IPS-11a (cell line): ENCODE measurements around the gene RBM42.
"Not testable (repeated sequence)": the region's sequence is repeated elsewhere in the genome, so short reads cannot be mapped to it uniquely, and the experiment has no call there.

Experiments
- H3K4me3 ChIP-seq: one replicate; pipeline ENCODE4 v1.5.1; 2013; ENCODE audit warnings: low read depth, low read length, control low read depth

Gene RBM42

DNA sequence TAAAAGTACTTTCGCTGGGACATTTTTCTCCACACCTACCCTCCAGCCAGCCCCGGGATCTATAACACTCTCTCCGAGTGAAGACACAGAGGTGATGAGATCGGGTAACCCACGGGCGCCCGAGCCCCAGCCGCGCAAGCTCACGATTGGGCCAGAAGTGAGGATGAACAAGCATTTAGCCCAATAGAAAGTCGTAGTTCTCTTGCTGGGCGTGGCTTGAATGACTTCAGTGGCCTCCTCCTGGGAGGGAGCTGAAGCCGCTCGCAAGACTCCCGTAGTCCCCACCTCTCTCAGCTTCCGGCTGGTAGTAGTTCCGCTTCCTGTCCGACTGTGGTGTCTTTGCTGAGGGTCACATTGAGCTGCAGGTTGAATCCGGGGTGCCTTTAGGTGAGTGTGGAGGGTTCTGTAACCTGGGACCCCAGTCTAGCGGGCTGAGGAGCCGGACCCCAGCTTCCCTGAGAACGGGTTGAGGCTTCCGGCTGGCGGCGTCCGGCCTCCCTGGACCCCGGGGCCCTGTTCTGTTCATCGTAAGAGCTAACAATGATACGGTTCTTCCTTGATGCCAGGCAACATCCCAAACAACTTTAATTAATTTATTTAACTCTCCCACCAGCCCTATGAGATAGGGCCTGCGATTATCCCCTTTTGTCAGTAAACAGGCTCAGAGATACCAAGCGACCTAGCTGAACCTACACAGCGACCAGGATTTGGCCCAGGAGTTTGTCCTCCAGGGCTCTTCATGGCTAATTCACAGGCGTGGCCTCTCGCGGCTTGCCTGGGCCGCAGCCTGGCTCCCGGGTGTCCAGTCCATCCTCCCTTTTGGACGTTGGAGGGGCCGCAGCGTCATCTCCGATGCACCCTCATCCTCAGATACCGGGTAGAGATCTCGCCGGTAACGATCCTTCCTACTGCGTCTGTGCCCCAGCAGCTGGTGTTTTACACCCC, 19.5 kb downstream of the RBM42 start, which contains the start of gene COX6B1:
Gene COX6B1 (plus strand): TSS at position 307 of the 945 bp plus-strand sequence. CDS start 2,921 bp downstream, outside the sequence.
- H3K4me3 ChIP-seq, result peak within 1 kb of the TSS; percentile 90

DNA sequence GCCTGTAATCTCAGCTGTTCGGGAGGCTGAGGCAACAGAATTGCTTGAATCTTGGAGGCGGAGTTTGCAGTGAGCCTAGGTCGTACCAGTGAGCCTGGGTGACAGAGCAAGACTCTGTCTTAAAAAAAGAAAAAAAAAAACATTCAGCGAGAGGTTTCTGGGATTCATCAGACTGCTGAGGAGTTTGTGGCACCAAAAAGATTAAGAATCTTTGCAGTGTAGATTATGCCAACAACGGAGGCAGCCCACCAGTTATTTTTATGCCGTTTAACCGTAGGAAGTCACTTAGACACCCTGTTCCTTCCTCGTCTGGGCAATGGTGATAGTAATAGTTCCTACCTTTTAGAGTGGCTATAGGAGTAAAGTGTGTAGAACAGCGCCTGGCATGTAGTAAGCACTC, 21.7 kb downstream of the RBM42 start:
- no peak overlapping the region for H3K4me3 ChIP-seq

DNA sequence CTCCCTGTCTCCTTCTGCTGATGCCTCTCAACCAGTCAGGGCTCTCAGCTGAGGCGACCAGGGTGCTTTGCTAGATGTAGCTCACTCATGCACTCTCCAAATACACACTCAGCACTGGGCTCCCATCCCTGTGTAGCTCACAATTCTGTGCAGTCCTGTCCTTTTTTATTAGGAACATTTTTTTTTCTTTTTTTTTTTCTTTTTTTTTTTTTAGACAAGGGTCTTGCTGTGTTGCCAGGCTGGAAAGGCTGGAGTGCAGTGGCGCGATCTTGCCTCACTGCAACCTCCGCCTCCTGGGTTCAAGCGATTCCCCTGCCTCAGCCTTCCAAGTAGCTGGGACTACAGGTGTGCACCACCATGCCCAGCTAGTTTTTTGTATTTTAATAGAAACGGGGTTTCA, 26.0 kb downstream of the RBM42 start:
- H3K4me3 ChIP-seq, result not testable (repeated sequence)

DNA sequence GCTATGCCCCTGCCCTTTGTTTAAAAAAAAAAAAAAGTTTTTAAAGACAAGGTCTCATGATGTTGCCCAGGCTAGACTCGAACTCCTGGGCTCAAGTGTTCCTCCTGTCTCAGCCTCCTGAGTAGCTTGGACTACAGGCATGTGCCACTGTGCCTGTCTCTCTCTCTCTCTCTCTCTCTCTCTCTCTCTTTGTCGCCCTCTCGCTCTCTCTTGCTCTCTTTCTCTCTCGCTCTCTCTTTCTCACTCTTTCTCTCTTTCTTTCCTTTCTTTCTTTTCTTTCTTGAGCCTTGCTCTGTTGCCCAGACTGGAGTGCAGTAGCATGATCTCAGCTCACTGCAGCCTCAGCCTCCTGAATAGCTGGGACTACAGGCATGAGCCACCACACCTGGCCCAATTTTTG, 26.8 kb downstream of the RBM42 start:
- H3K4me3 ChIP-seq, result no peak overlapping the region

DNA sequence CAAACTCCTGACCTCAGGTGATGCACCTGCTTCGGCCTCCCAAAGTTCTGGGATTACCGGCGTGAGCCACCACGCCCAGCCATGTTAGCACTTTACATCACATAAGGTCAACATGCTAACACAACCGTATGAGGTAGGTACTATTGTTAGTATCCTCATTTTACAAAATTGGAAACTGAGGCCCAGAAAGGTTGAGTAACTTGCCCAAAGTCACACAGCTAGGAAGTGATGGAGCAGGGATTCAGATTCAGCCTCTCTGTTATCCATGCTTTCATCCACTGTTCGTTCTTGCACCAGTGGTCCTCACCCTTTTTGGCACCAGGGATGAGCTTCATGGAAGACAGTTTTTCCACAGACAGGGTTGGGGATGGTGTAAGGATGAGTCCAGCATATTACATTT, 27.9 kb downstream of the RBM42 start:
- no peak overlapping the region for H3K4me3 ChIP-seq

DNA sequence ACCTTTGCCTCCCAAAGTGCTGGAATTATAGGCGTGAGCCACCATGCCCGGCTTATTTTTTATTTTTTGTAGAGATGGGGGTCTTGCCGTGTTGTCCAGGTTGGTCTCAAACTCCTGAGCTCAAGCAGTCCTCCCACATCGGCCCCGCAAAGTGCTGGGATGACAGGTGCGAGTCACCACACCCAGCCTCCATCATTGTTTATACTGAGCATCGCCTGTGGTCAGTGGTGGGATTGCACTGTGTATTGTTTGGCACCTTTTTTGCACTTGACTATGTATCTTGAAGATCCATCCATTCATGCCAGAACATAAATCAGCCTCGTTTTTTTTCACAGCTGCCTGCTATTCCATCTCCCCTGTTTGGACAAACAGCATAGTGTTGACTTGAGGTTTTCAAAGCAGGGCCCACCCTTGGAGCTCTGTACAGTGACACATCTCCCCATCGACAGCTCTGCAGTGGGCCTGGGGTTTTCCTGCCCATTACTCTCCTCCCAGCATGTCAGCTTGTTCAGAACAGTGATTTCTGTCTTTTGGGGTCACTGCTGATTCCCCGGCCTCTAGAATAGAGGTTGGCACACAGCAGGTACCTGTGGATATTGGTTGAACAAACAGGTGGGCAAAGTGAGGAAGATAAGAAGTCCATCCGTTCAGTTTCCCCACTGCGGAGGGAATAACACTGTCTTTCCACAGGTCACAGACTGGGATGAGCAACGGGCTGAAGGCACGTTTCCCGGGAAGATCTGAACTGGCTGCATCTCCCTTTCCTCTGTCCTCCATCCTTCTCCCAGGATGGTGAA, 29.3 kb downstream of the RBM42 start:
- H3K4me3 ChIP-seq, result no peak overlapping the region

DNA sequence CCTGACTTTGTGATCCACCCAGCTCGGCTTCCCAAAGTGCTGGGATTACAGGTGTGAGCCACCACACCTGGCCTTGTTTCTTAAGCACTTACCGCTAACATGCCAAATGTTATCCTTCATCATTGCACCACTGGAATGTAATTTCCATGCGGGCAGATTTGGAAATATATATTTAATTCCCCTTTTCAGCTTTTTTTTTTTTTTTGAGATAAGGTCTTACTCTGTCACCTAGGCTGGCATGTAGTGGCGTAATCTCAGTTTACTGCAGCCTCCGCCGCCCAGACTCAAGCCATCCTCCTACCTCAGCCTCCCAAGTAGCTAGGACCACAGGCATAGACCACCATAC, 33.1 kb downstream of the RBM42 start:
- H3K4me3 ChIP-seq, result no peak overlapping the region

DNA sequence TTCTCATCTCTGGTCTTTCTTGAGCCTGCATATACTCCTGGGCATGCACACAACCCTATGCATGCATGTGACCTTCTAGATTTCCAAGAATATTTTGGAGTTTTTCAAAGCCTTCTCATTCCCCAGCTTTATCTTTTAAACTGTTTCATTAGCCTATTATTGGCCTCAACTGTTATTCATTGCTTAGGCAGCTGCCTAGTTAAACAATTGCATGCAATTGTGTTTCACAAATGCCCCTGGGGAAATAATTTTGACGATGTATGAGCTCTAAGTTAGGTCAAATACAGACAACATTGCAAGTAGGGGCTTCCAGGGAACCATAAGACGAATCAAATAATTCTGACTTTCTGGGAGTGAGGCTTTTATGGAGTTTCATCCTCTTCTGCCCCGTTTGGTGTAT, 35.1 kb downstream of the RBM42 start:
- H3K4me3 ChIP-seq, result no peak overlapping the region

DNA sequence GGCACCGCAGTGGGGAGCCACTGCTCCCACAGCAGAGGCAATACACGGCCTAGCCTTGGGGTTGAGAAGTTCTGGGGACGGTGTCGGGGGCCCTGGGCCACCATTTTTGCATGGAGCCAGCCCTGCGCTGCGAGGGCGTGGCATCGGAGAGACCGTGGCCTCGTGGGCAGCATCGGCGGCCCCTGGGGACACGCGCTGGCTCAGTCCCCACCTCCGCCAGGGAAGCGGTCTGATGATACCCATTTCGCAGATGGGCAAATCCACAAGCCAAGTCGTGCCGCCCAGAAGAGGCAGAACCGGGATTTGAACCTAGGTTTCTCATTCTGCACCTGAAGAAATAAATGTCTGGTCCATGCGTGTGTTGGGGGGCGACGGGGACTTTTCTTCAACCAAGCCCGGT, 36.3 kb downstream of the RBM42 start:
- H3K4me3 ChIP-seq, result no peak overlapping the region

DNA sequence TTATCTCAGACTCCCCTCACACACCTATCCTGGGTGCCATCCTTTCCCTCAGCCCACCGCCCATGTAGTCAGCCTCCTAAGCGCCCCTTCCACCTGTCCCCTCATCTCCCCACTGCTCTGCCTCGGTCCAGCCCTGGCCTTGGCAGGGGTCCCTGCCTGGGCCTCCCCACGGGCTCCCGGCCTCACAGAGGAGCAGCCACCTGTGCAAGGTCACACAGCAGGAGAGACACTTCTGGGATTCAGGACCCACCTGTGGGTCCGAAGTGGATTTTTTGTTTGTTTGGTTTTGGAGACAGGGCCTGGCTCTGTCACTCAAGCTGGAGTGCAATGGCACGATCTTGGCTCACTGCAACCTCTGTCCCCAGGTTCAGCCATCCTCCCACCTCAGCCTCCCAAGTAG, 36.8 kb downstream of the RBM42 start:
- H3K4me3 ChIP-seq, result no peak overlapping the region

DNA sequence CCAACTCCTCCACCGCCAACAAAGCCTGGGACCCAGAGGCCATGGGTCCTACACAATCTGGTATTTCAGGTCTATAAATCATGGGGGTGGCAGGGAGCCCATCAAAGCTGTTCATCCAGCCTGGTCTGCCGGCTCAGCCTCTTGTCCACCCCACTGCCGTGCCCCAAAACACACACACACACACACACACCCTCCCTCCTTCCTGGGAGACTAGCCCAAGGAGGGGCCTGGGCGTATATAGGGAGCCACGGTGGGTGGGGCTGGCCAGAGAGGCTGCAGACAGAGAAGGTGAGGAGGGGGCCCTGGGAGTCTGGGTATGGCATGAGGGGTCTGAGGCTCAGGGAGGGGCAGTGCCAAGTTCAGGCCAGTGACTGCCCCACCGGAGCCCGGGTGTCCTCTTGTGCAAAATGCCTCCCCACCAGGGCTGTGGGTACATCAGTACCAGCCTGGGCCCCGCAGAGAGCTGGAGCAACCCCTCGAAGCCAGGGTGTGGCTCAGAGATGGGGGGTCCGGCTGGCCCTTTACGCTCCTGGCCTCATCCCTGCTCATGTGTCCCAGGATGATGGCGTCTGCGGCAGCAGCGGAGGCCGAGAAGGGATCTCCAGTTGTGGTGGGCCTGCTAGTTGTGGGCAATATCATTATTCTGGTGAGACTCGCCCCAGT, 37.5 kb downstream of the RBM42 start, which contains the start of gene UPK1A:
Gene UPK1A (plus strand): TSS at position 267 of the 663 bp plus-strand sequence. CDS start 296 bp downstream, at position 563.
- H3K4me3 ChIP-seq, result no peak within 1 kb of the TSS

DNA sequence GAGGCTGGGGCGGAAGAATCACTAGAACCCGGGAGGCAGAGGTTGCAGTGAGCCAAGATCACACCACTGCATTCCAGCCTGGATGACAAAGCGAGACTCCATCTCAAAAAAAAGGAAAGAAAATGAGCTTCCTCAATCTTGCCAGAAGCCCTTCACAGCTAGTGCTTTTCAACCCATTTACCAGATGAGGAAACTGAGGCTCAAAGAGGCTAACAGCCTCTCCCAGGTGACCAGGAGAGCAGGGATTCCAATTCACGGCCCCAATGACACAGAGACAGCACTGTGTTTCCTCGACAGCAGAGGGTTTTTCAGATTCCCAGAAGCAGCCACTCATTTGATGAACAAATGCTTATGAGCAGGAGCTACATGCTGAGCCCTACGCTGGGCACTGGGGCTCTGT, 40.7 kb downstream of the RBM42 start:
- no peak overlapping the region for H3K4me3 ChIP-seq

DNA sequence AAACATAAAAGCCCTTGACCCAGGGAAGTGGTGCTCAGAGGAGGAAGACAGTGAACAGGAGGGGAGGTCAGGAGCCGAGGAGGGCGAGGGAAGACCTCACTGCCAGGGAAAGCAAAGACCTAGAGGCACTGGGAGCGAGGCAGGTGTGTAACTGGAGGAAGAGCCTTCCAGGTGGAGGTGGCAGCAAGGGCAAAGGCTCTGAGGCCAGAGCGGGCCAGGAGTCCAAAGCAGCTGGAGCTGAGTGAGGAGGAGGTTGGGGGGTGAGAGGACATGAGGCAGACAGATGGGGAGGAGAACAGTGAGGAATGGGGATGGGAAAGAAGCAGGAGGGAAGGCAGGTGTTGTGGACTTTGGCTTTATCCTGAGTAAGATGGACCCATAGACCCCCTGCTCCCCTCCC, 41.1 kb downstream of the RBM42 start:
- no peak overlapping the region for H3K4me3 ChIP-seq

DNA sequence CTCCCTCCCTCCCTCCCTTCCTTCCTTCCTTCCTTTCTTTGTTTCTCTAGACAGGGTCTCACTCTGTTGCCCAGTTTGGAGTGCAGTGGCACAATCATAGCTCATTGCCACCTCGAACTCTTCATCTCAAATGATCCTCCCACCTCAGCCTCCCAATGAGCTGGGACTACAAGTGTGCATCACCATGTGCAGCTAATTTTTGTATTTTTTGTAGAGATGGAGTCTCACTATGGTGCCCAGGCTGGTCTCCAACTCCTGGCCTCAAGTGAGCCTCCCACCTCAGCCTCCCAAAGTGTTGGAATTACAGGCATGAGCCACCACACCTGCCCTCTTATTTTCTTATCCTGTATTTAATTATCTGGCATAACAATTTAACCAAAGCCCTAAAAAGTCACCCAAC, 41.9 kb downstream of the RBM42 start:
- no peak overlapping the region for H3K4me3 ChIP-seq

DNA sequence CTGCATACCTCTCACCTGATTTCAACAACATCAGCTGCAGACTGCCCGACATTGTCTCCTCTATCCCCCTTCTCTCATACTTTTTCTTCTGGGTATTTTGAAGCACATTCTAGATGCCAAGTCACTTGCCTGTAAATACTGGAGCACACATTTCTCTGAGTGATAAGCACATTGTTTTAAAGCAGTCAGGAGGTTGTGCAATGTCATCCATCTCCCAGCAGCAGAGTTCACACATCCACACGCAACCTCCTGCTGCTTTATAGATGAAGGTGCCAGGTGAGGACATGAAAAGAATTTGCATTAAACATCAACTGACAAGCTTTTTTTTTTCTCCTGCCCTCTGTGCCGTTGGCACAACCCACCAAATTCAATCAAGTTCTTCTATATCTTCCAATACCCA, 43.0 kb downstream of the RBM42 start:
- H3K4me3 ChIP-seq, result no peak overlapping the region

DNA sequence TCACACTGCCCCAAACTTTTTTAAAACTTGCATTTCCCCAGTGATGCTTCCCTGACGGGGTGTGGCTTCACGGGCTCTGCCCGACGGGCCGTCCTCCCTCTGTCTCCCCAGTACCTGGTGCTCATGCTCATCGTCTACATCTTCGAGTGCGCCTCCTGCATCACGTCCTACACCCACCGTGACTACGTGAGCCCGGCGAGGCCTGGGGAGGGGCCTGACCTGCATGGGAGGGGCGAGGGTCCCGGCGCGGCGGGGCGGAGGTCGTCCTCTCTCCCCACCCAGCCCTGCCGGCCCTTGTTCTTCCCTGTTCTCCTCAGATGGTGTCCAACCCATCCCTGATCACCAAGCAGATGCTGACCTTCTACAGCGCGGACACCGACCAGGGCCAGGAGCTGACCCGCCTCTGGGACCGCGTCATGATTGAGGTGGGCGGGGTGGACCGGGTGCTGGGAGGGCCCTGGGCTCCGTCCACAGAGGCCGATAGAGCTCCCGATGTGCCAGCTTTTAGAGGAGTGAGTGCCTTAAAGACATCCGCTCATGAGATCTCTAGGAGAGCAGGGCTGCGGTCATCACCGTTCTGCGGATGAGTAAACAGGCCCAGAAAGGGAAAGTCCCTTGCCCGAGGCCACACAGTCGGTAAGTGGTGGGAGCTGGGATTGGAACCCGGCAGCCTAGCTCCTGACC, 44.4 kb downstream of the RBM42 start:
- H3K4me3 ChIP-seq, result peak overlapping the region; percentile 62

DNA sequence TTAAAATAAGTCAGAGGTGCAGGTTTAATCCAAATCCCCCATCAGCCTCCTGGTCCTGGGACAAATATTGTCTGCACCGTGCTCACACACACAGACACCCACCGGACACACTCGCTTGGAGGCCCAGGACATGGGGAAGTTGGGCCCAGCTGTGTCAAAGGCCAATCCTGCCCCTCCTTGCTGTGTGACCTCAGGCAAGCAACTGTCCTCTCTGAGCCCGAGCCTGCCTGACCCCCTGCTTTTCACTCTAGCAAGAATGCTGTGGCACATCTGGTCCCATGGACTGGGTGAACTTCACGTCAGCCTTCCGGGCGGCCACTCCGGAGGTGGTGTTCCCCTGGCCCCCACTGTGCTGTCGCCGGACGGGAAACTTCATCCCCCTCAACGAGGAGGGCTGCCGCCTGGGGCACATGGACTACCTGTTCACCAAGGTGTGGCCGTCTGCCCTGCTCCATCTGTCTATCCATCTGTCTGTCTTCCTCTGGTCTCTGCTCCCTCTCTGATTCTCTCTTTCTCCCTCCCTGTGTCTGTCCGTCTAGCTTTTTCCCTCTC, 46.8 kb downstream of the RBM42 start:
- H3K4me3 ChIP-seq, result no peak overlapping the region
